Endometrium (tissue), 2 donors: ENCODE results near the gene FBXW5.

Source experiments
- FAIRE-seq: peaks from 2 replicates; lab custom pipeline; 2012; peaks lifted over from hg19 to GRCh38; lab: Jason Lieb, UNC
- donor health status: control.
- donor health status: control.

FBXW5 gene

GRCh38 chr9:136947955-136948510 is 3.5 kb upstream of the FBXW5 start:
- FAIRE-seq, result no peak

GRCh38 chr9:136947028-136947891 is 2.7 kb upstream of the FBXW5 start:
- FAIRE-seq, result no peak

GRCh38 chr9:136946228-136947027 is 1.9 kb upstream of the FBXW5 start:
- no peak for FAIRE-seq

GRCh38 chr9:136945333-136946227 is 1.0 kb upstream of the FBXW5 start:
- no peak for FAIRE-seq

GRCh38 chr9:136944212-136944518 is 373 bp downstream of the FBXW5 start:
- no peak for FAIRE-seq

- FAIRE-seq, result no peak
Observed at GRCh38 chr9:136943291-136944211, 987 bp downstream of the FBXW5 start.

- FAIRE-seq, result no peak
Observed at GRCh38 chr9:136942881-136943230, 1.7 kb downstream of the FBXW5 start.

- no peak for FAIRE-seq
Observed at GRCh38 chr9:136942112-136942880, 2.2 kb downstream of the FBXW5 start.

GRCh38 chr9:136941231-136942111 is 3.1 kb downstream of the FBXW5 start:
- no peak for FAIRE-seq

GRCh38 chr9:136940526-136941230 is 3.9 kb downstream of the FBXW5 start:
- no peak for FAIRE-seq

GRCh38 chr9:136939996-136940525 is 4.5 kb downstream of the FBXW5 start:
- no peak for FAIRE-seq

GRCh38 chr9:136939431-136939995 is 5.0 kb downstream of the FBXW5 start:
- no peak for FAIRE-seq

GRCh38 chr9:136937186-136938001 is 7.1 kb downstream of the FBXW5 start:
- FAIRE-seq, result no peak

GRCh38 chr9:136936645-136937170 is 7.8 kb downstream of the FBXW5 start:
- no peak for FAIRE-seq

- FAIRE-seq, result no peak
Observed at GRCh38 chr9:136935651-136936050, 8.9 kb downstream of the FBXW5 start.

- no peak for FAIRE-seq
Observed at GRCh38 chr9:136934277-136934676, 10.3 kb downstream of the FBXW5 start.

GRCh38 chr9:136931611-136932130 is 12.9 kb downstream of the FBXW5 start:
- no peak for FAIRE-seq
